ENCODE results near the gene PRDX1.

- TF ChIP-seq, protein P1, sequence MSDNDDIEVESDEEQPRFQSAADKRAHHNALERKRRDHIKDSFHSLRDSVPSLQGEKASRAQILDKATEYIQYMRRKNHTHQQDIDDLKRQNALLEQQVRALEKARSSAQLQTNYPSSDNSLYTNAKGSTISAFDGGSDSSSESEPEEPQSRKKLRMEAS (IDR thresholded peaks at IDR 0.05): no peak
- TF ChIP-seq EP300 (IDR thresholded peaks at IDR 0.05; ENCODE audit: borderline replicate concordance) (no peak), YY1 (IDR thresholded peaks at IDR 0.05; ENCODE audit: low read depth) (no peak), RAD21 (IDR thresholded peaks at IDR 0.05; ENCODE audit: low read depth) (no peak), REST (IDR thresholded peaks at IDR 0.05; ENCODE audit: low read depth) (no peak), CEBPB (IDR thresholded peaks at IDR 0.05) (no peak), NFIC (IDR thresholded peaks at IDR 0.05) (no peak), ZBTB7A (IDR thresholded peaks at IDR 0.05; ENCODE audit: low read depth) (no peak), TCF12 (IDR thresholded peaks at IDR 0.05; ENCODE audit: low read depth) (no peak), USF1 (IDR thresholded peaks at IDR 0.05) (no peak), CREB1 (IDR thresholded peaks at IDR 0.05; ENCODE audit: low read depth) (no peak)
Measured at GRCh38 chr1:45485949-45486348, 35.7 kb downstream of the PRDX1 start.

Data from Ishikawa (cell line).